Hepatocyte (in vitro differentiated cells): ENCODE measurements around the gene SPRR3.

Experiments
- EZH2 ChIP-seq: fragments of 200-600 bp; sonication (generic); IDR thresholded peaks from 2 replicates; pipeline ENCODE4 v1.6.1; 2016; ENCODE audit warnings: antibody characterized with exemption, mild to moderate bottlenecking, borderline replicate concordance
- EZH2phosphoT487 ChIP-seq: fragments of 200-600 bp; sonication (generic); IDR thresholded peaks from one replicate; pipeline ENCODE4 v1.6.1; 2018; ENCODE audit warnings: antibody characterized with exemption, mild to moderate bottlenecking, low read depth, moderate library complexity; ENCODE audit not compliant: unreplicated experiment, severe bottlenecking
- TF ChIP-seq, protein P1 (sequence below): fragments of 200-600 bp; sonication (generic); IDR thresholded peaks from 2 replicates; pipeline ENCODE4 v1.5.1; 2016; ENCODE audit warnings: antibody characterized with exemption, mild to moderate bottlenecking; ENCODE audit not compliant: poor library complexity

DNA sequence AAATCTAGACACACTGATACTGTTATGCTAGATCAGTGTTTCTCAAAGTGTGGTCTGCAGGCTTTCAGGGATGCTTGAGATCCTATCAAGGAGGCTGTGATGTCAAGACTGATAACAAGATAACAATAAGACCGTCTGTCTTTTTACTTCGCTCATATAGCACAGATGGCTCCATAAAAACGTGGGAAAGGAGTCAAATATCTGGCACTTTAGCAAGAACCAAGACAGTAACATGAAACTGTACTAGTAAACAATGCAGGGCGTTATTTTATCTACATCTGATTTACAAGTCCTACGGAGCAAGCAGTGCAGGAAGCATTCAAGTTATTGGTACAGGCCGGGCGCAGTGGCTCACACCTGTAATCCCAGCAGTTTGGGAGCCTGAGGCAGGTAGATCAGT, 3.6 kb upstream of the SPRR3 start:
- TF ChIP-seq, protein P1, sequence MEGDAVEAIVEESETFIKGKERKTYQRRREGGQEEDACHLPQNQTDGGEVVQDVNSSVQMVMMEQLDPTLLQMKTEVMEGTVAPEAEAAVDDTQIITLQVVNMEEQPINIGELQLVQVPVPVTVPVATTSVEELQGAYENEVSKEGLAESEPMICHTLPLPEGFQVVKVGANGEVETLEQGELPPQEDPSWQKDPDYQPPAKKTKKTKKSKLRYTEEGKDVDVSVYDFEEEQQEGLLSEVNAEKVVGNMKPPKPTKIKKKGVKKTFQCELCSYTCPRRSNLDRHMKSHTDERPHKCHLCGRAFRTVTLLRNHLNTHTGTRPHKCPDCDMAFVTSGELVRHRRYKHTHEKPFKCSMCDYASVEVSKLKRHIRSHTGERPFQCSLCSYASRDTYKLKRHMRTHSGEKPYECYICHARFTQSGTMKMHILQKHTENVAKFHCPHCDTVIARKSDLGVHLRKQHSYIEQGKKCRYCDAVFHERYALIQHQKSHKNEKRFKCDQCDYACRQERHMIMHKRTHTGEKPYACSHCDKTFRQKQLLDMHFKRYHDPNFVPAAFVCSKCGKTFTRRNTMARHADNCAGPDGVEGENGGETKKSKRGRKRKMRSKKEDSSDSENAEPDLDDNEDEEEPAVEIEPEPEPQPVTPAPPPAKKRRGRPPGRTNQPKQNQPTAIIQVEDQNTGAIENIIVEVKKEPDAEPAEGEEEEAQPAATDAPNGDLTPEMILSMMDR = no peak
- no peak for TF ChIP-seq EZH2phosphoT487
- no peak for TF ChIP-seq EZH2
